Neural cell (in vitro differentiated cells): Measurements from ENCODE around the gene NACC1.

Experiments
- EZH2 ChIP-seq: fragments of 200-600, 300-800 bp; shearing (Covaris generic), sonication (generic); IDR thresholded peaks from 2 replicates; pipeline ENCODE4 v1.6.1; 2014; ENCODE audit warnings: antibody characterized with exemption, low read length, borderline replicate concordance, mild to moderate bottlenecking; ENCODE audit not compliant: insufficient read depth, poor library complexity, severe bottlenecking
- MXI1 ChIP-seq: fragments of 450-650 bp; conservative IDR thresholded peaks from 2 replicates; pipeline ENCODE4 v1.6.1; 2014; ENCODE audit warnings: antibody characterized with exemption, mild to moderate bottlenecking; ENCODE audit not compliant: poor library complexity, severe bottlenecking
- SMC3 ChIP-seq: fragments of 450-650 bp; conservative IDR thresholded peaks from 2 replicates; pipeline ENCODE4 v1.6.1; 2014; ENCODE audit warnings: antibody characterized with exemption, mild to moderate bottlenecking, moderate library complexity; ENCODE audit not compliant: poor library complexity
- TF ChIP-seq, protein P1 (sequence below): fragments of 450-650 bp; IDR thresholded peaks from 2 replicates; pipeline ENCODE4 v1.5.1; 2014; ENCODE audit warnings: antibody characterized with exemption, mild to moderate bottlenecking, moderate library complexity; ENCODE audit not compliant: poor library complexity, severe bottlenecking

DNA sequence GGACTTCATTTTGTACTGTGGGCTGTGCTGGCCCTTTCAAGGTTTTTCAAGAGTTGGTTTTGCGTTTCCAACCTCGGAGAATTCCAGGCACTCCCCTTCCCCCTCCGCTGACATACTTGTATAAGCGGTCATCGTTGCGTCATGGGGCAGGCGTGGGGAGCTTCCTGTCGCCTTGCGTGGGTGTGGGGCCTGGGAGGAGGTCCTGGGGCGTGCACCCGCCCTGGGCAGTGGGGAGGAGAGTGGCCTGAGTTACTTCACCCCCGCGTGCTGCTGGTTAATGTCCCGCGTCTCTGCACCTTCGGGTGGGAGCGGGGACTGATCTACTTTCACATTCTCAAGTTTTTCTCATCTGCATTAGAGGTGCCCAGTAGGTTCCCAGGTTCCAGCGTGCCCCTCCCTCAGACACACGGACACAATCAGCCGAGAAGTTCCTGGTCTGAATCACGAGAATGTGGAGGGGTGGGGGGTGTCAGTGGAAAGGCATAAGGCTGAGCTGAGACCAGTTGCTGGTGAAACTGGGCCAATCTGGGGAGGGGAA is 36.2 kb downstream of the NACC1 start:
- TF ChIP-seq MXI1 (no peak), EZH2 (no peak), SMC3 (no peak)
- TF ChIP-seq, protein P1, sequence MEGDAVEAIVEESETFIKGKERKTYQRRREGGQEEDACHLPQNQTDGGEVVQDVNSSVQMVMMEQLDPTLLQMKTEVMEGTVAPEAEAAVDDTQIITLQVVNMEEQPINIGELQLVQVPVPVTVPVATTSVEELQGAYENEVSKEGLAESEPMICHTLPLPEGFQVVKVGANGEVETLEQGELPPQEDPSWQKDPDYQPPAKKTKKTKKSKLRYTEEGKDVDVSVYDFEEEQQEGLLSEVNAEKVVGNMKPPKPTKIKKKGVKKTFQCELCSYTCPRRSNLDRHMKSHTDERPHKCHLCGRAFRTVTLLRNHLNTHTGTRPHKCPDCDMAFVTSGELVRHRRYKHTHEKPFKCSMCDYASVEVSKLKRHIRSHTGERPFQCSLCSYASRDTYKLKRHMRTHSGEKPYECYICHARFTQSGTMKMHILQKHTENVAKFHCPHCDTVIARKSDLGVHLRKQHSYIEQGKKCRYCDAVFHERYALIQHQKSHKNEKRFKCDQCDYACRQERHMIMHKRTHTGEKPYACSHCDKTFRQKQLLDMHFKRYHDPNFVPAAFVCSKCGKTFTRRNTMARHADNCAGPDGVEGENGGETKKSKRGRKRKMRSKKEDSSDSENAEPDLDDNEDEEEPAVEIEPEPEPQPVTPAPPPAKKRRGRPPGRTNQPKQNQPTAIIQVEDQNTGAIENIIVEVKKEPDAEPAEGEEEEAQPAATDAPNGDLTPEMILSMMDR, result no peak
